ENCODE data around the gene NUMBL.

GRCh38 chr19:40688987-40689338 lies 1.5 kb downstream of the NUMBL start:
- no peak for TF ChIP-seq CTCF (IDR thresholded peaks at IDR 0.05)
- no peak for TF ChIP-seq ZFX (IDR thresholded peaks at IDR 0.05; ENCODE audit: borderline replicate concordance)
